ENCODE data around the gene CEP350.

The CEP350 gene

DNA sequence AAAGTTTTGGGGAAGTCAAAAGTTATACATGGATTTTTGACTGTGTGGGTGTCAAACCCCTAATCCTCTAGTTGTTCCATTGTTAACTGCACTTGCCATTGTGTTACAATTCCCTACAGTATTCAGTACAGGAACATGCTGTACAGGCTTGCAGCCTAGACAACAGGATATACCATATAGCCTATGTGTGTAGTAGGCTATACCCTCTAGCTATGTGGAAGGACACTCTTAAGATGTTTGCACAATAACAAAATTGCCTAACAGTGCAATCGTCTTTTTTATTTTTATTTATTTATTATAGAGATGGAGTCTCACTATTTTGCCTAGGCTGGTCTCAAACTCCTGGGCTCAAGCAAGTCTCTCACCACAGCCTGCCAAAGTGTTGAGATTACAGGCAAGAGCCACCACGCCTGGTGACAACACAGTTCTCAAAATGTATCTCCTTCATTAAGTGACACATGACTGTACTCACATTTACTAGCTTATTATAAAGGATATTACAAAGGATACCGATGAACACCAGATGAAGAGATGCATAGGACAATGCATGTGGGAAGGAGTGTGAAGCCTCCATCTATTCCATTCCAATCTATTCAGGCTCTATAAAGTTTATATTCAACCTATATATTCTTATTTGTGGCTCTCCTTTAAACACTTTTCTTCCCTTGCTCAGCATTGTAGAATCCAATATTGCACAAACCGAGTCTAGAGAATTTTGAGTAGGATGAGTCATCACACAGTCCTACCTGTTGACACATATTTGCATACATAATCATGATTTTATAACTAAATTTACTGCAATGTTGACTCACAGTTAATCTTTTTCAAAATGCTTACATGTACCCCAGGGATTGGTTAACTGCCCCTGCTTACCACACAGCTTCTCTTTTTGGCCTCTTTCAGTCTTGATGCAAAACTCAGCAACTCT, 28.4 kb upstream of the CEP350 start:
- TF ChIP-seq, protein P1, sequence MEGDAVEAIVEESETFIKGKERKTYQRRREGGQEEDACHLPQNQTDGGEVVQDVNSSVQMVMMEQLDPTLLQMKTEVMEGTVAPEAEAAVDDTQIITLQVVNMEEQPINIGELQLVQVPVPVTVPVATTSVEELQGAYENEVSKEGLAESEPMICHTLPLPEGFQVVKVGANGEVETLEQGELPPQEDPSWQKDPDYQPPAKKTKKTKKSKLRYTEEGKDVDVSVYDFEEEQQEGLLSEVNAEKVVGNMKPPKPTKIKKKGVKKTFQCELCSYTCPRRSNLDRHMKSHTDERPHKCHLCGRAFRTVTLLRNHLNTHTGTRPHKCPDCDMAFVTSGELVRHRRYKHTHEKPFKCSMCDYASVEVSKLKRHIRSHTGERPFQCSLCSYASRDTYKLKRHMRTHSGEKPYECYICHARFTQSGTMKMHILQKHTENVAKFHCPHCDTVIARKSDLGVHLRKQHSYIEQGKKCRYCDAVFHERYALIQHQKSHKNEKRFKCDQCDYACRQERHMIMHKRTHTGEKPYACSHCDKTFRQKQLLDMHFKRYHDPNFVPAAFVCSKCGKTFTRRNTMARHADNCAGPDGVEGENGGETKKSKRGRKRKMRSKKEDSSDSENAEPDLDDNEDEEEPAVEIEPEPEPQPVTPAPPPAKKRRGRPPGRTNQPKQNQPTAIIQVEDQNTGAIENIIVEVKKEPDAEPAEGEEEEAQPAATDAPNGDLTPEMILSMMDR (IDR thresholded peaks at IDR 0.05; ENCODE audit: low read length) = no peak
- TF ChIP-seq EZH2 (IDR thresholded peaks at IDR 0.05; ENCODE audit: borderline replicate concordance, low read length) = no peak
- Histone ChIP-seq H3K4me2 (ENCODE audit: low read length) (no peak overlapping the region), H3K9me2 (ENCODE audit: low read depth, low read length) (no peaks in the 10 kb centered on the region), H3K9me3 (ENCODE audit: low read length) (no peaks in the 10 kb centered on the region), H3K27me3 (ENCODE audit: insufficient read depth, low read length) (no peaks in the 10 kb centered on the region), H3K79me2 (ENCODE audit: insufficient read depth, low read length) (no peaks in the 10 kb centered on the region), H3K27ac (ENCODE audit: low read depth, low read length, poor library complexity, severe bottlenecking) (no peak overlapping the region), H3F3A (ENCODE audit: insufficient read depth, low read length) (no peaks in the 10 kb centered on the region), H2AFZ (ENCODE audit: low read length) (no peak overlapping the region), H3K4me1 (ENCODE audit: insufficient read depth, low read length, severe bottlenecking) (no peaks in the 10 kb centered on the region), H4K20me1 (ENCODE audit: insufficient read depth, low read length) (no peaks in the 10 kb centered on the region), H3K9ac (ENCODE audit: low read length) (no peak overlapping the region), H3K4me3 (ENCODE audit: low read depth, low read length, poor library complexity, severe bottlenecking) (no peak overlapping the region), H3K36me3 (ENCODE audit: insufficient read depth, low read length) (no peaks in the 10 kb centered on the region)

DNA sequence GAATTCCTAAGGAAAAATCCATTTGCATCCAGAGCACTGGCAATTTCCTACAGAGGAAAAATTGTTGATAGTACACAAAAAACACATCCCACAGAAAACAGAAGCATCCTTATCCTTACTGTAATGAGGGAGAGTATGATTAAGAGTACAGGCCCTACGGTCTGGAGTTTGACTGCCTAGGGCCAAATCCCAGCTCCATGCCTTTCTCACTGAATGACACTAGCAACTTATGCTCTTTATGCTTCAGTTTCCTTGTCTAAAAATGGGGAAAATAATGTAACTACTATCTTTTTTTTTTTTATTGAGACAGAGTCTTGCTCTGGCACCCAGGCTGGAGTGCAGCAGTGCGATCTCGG, 27.8 kb upstream of the CEP350 start:
- no peak overlapping the region for H3K4me2 ChIP-seq (ENCODE audit: low read length)

DNA sequence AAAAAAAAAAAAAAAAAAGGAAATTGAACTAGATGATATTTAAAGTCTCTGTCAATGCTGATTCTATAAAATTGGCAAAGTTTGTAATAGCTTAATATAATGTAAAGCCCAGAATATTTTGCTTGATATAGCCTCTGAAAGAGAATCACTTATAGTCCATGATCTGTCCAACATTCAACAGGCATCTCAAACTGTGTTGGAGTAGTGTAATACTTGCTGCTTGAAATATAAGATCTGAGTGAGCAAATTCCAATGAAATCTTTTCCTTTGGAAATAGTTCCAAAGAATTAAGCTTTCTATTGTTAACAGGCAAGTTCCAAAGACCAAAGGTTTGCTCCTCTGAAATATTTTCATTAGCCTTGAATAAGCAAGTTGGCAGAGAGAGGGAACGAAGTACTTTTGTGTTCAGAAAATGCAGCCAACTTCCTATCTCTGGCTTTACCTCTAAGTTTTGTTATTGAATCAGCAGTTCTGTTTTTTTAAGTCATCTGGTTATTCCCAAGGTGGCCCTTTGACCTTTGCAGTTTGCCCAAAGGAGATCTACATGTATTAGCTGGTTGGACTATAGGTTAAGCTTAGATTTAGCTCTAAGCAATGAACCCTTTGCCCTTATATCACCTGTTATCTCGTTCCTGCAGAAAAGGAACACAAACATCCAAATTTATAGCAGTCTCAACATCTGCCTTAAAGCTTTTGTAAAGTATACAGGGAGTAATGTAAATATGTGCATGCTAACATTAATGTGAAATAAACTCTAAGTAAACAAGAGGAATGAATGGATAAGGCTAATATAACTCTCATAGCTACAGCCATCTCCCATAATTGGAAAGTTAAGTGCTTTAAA, 24.4 kb upstream of the CEP350 start:
- no peaks in the 10 kb centered on the region for H4K20me1 ChIP-seq (ENCODE audit: insufficient read depth, low read length)
- H3K4me1 ChIP-seq (ENCODE audit: insufficient read depth, low read length, severe bottlenecking) = no peaks in the 10 kb centered on the region
- no peaks in the 10 kb centered on the region for H3K79me2 ChIP-seq (ENCODE audit: insufficient read depth, low read length)
- H2AFZ ChIP-seq (ENCODE audit: low read length) = 0 out of 2 replicates have a peak overlapping the region, but pooled peaks have one; percentile 21
- no peaks in the 10 kb centered on the region for H3K27me3 ChIP-seq (ENCODE audit: insufficient read depth, low read length)
- H3K36me3 ChIP-seq (ENCODE audit: insufficient read depth, low read length) = no peaks in the 10 kb centered on the region
- no peak overlapping the region for H3K9ac ChIP-seq (ENCODE audit: low read length)
- H3K9me3 ChIP-seq (ENCODE audit: low read length) = no peaks in the 10 kb centered on the region
- no peak for TF ChIP-seq EZH2 (IDR thresholded peaks at IDR 0.05; ENCODE audit: borderline replicate concordance, low read length)
- TF ChIP-seq, protein P1 (IDR thresholded peaks at IDR 0.05; ENCODE audit: low read length) = no peak
- H3K4me3 ChIP-seq (ENCODE audit: low read depth, low read length, poor library complexity, severe bottlenecking) = no peak overlapping the region
- no peaks in the 10 kb centered on the region for H3K9me2 ChIP-seq (ENCODE audit: low read depth, low read length)
- H3F3A ChIP-seq (ENCODE audit: insufficient read depth, low read length) = no peaks in the 10 kb centered on the region
- no peak overlapping the region for H3K4me2 ChIP-seq (ENCODE audit: low read length)
- H3K27ac ChIP-seq (ENCODE audit: low read depth, low read length, poor library complexity, severe bottlenecking) = no peak overlapping the region

More for the DNA sequence above, 27.8 kb upstream of the CEP350 start:
- TF ChIP-seq EZH2 (IDR thresholded peaks at IDR 0.05; ENCODE audit: borderline replicate concordance, low read length) = no peak
- TF ChIP-seq, protein P1 (IDR thresholded peaks at IDR 0.05; ENCODE audit: low read length) = no peak
- H4K20me1 ChIP-seq (ENCODE audit: insufficient read depth, low read length) = no peaks in the 10 kb centered on the region
- no peak overlapping the region for H3K27ac ChIP-seq (ENCODE audit: low read depth, low read length, poor library complexity, severe bottlenecking)
- H3K9me2 ChIP-seq (ENCODE audit: low read depth, low read length) = no peaks in the 10 kb centered on the region
- H2AFZ ChIP-seq (ENCODE audit: low read length) = no peak overlapping the region
- H3K9ac ChIP-seq (ENCODE audit: low read length) = no peak overlapping the region
- no peaks in the 10 kb centered on the region for H3K27me3 ChIP-seq (ENCODE audit: insufficient read depth, low read length)
- no peaks in the 10 kb centered on the region for H3F3A ChIP-seq (ENCODE audit: insufficient read depth, low read length)
- H3K36me3 ChIP-seq (ENCODE audit: insufficient read depth, low read length) = no peaks in the 10 kb centered on the region
- no peaks in the 10 kb centered on the region for H3K4me1 ChIP-seq (ENCODE audit: insufficient read depth, low read length, severe bottlenecking)
- H3K4me3 ChIP-seq (ENCODE audit: low read depth, low read length, poor library complexity, severe bottlenecking) = no peak overlapping the region
- H3K9me3 ChIP-seq (ENCODE audit: low read length) = no peaks in the 10 kb centered on the region
- H3K79me2 ChIP-seq (ENCODE audit: insufficient read depth, low read length) = no peaks in the 10 kb centered on the region
